Measurements from ENCODE around the gene MALAT1. TPM values are rescaled to one million over a fixed set of nuclear protein-coding genes. Genes with fewer than 3 reads are reported as not detected.

MALAT1 gene
- total RNA-seq, 1 experiment from 2014 or later: 452 TPM

Other genes starting within 250 kb of the MALAT1 start
- gene POLA2, start 237.1 kb upstream of the MALAT1 start, total RNA-seq (2014; rRNA removed; shearing (Covaris generic)): 26.5 and 31.2 TPM in 2 replicates
- 2.8 and 2.9 TPM in 2 replicates for gene CDC42EP2, start 184.2 kb upstream of the MALAT1 start, total RNA-seq (2014; rRNA removed; shearing (Covaris generic))
- 47.7 and 47.8 TPM in 2 replicates for gene DPF2, start 165.2 kb upstream of the MALAT1 start, total RNA-seq (2014; rRNA removed; shearing (Covaris generic))
- gene TIGD3, start 144.3 kb upstream of the MALAT1 start, total RNA-seq (2014; rRNA removed; shearing (Covaris generic)): 0.34 and 0.42 TPM in 2 replicates
- 0.23 TPM in 1 of 2 replicates, not detected in the other for gene SLC25A45, start 116.4 kb upstream of the MALAT1 start, total RNA-seq (2014; rRNA removed; shearing (Covaris generic))
- 48.9 and 62.3 TPM in 2 replicates for gene FRMD8, start 112.4 kb upstream of the MALAT1 start, total RNA-seq (2014; rRNA removed; shearing (Covaris generic))
- gene NEAT1, start 76.2 kb upstream of the MALAT1 start, total RNA-seq (2014; rRNA removed; shearing (Covaris generic)): 1.8 and 2.6 TPM in 2 replicates
- 69.4 and 84.5 TPM in 2 replicates for gene SCYL1, start 26.0 kb downstream of the MALAT1 start, total RNA-seq (2014; rRNA removed; shearing (Covaris generic))
- 31.0 and 49.4 TPM in 2 replicates for gene LTBP3, start 59.3 kb downstream of the MALAT1 start, total RNA-seq (2014; rRNA removed; shearing (Covaris generic))
- gene ZNRD2, start 71.4 kb downstream of the MALAT1 start, total RNA-seq (2014; rRNA removed; shearing (Covaris generic)): 77.3 and 117 TPM in 2 replicates
- 23.7 and 30.2 TPM in 2 replicates for gene FAM89B, start 73.5 kb downstream of the MALAT1 start, total RNA-seq (2014; rRNA removed; shearing (Covaris generic))
- gene EHBP1L1, start 77.0 kb downstream of the MALAT1 start, total RNA-seq (2014; rRNA removed; shearing (Covaris generic)): 30.9 and 34.2 TPM in 2 replicates
- gene KCNK7, start 96.8 kb downstream of the MALAT1 start, total RNA-seq (2014; rRNA removed; shearing (Covaris generic)): not detected in 2 replicates
- gene MAP3K11, start 115.2 kb downstream of the MALAT1 start, total RNA-seq (2014; rRNA removed; shearing (Covaris generic)): 16.6 and 22.4 TPM in 2 replicates
- gene PCNX3, start 116.7 kb downstream of the MALAT1 start, total RNA-seq (2014; rRNA removed; shearing (Covaris generic)): 15.1 and 16.2 TPM in 2 replicates
- gene SIPA1, start 139.1 kb downstream of the MALAT1 start, total RNA-seq (2014; rRNA removed; shearing (Covaris generic)): 11.1 and 12.6 TPM in 2 replicates
- 14.9 and 19.7 TPM in 2 replicates for gene RELA, start 163.9 kb downstream of the MALAT1 start, total RNA-seq (2014; rRNA removed; shearing (Covaris generic))
- 59.4 and 66.9 TPM in 2 replicates for gene KAT5, start 213.2 kb downstream of the MALAT1 start, total RNA-seq (2014; rRNA removed; shearing (Covaris generic))
- 61.2 and 80.5 TPM in 2 replicates for gene RNASEH2C, start 221.8 kb downstream of the MALAT1 start, total RNA-seq (2014; rRNA removed; shearing (Covaris generic))

Data from Daoy (cell line).